Endothelial cell of umbilical vein (primary cell): ENCODE results near the gene CCDC12. TPM values are rescaled to one million over a fixed set of nuclear protein-coding genes. Genes with fewer than 3 reads are reported as not detected.

Experiments used
- BruUV-seq: library from RNA; stranded (reverse); fragments of 400-500 nt; replicated peaks from 2 replicates; lab custom pipeline; 2021; lab: Mats Ljungman, UMichigan
- CTCF ChIA-PET: fragments of 300-600, 350-600 bp; sonication (Branson Sonifier 250); formaldehyde crosslinking; loops from one replicate; lab custom pipeline; 2021; ENCODE audit warnings: antibody characterized with exemption, inconsistent platforms; lab: Charles Lee
- POLR2A ChIA-PET: fragments of 300-600, 350-600 bp; sonication (Branson Sonifier 250); formaldehyde crosslinking; loops from one replicate; lab custom pipeline; 2021; ENCODE audit warnings: antibody characterized with exemption, inconsistent platforms; lab: Charles Lee
- DNase-seq: peaks from one replicate; pipeline ENCODE4 v3.0.0-alpha.2; 2011; ENCODE audit warnings: low read depth, low spot score
- FAIRE-seq: peaks from 2 replicates; lab custom pipeline; 2011; peaks lifted over from hg19 to GRCh38; lab: Jason Lieb, UNC
- H2AFZ ChIP-seq: 2 replicates; pipeline ENCODE4 v1.6.0; 2012; ENCODE audit warnings: low read depth, low read length, control low read depth, inconsistent platforms
- H3K27ac ChIP-seq: 2 replicates; pipeline ENCODE4 v1.5.1; 2011; ENCODE audit warnings: low read depth, mild to moderate bottlenecking, control low read depth, low read length, moderate library complexity; ENCODE audit not compliant: insufficient read depth
- H3K27me3 ChIP-seq, 2 experiments: 2 replicates each; pipeline versions ENCODE4 v1.6.0 to v1.6.1; 2011; ENCODE audit warnings: low read length in 2 of 2, mixed read lengths in 1 of 2; ENCODE audit not compliant: control insufficient read depth in 2 of 2, insufficient read depth in 2 of 2
- H3K36me3 ChIP-seq, 2 experiments: 2 replicates in 1 of 2; 3 replicates in 1 of 2; pipeline ENCODE4 v1.5.1; 2011; ENCODE audit warnings: low read length in 2 of 2, mild to moderate bottlenecking in 1 of 2, moderate library complexity in 1 of 2; ENCODE audit not compliant: control insufficient read depth in 2 of 2, insufficient read depth in 2 of 2; ENCODE audit errors: extremely low read depth in 1 of 2
- H3K4me1 ChIP-seq: 3 replicates; pipeline ENCODE4 v1.5.1; 2011; ENCODE audit warnings: mild to moderate bottlenecking, low read length; ENCODE audit not compliant: control insufficient read depth, insufficient read depth; ENCODE audit errors: extremely low read depth
- H3K4me2 ChIP-seq: 2 replicates; pipeline ENCODE4 v1.6.1; 2011; ENCODE audit warnings: low read length, control low read depth, mixed read lengths; ENCODE audit not compliant: insufficient read depth
- H3K4me3 ChIP-seq, 3 experiments: fragments of 200-600 bp in 1 of 3; sonication (generic), shearing (Covaris generic) in 1 of 3; replicated peaks in 1 of 3; 2 replicates each; pipeline ENCODE4 v1.5.1; 2011 to 2016; ENCODE audit warnings: control low read depth in 3 of 3, low read length in 3 of 3, mild to moderate bottlenecking in 2 of 3, inconsistent platforms in 1 of 3, low read depth in 1 of 3, moderate library complexity in 1 of 3; ENCODE audit not compliant: insufficient read depth in 1 of 3
- H3K79me2 ChIP-seq: 2 replicates; pipeline ENCODE4 v1.6.0; 2012; ENCODE audit warnings: low read length, inconsistent platforms; ENCODE audit not compliant: control insufficient read depth, insufficient read depth
- H3K9ac ChIP-seq: replicated peaks from 2 replicates; pipeline ENCODE3; 2011; ENCODE audit warnings: low read length, control low read depth; ENCODE audit not compliant: insufficient read depth; ENCODE audit errors: extremely low read depth
- H3K9me1 ChIP-seq: replicated peaks from 3 replicates; pipeline ENCODE4 v1.6.0; 2011; ENCODE audit warnings: mild to moderate bottlenecking, low read length; ENCODE audit not compliant: control insufficient read depth, insufficient read depth; ENCODE audit errors: extremely low read depth
- H3K9me3 ChIP-seq: replicated peaks from 2 replicates; pipeline ENCODE4 v1.5.1; 2012; ENCODE audit warnings: low read length, inconsistent platforms; ENCODE audit not compliant: control insufficient read depth, insufficient read depth
- H4K20me1 ChIP-seq: replicated peaks from 2 replicates; pipeline ENCODE3; 2011; ENCODE audit warnings: mild to moderate bottlenecking, low read length; ENCODE audit not compliant: control insufficient read depth, insufficient read depth; ENCODE audit errors: extremely low read depth
- CTCF ChIP-seq, 2 donors: IDR thresholded peaks; 1 replicate in 1 of 2; 2 replicates in 1 of 2; pipeline ENCODE4 v1.5.1; 2011; ENCODE audit warnings: low read length in 2 of 2, mild to moderate bottlenecking in 2 of 2, moderate library complexity in 2 of 2, control low read depth in 1 of 2, inconsistent platforms in 1 of 2, low read depth in 1 of 2; ENCODE audit not compliant: insufficient read depth in 1 of 2; ENCODE audit errors: extremely low read depth in 1 of 2
- EZH2 ChIP-seq: IDR thresholded peaks from 2 replicates; pipeline ENCODE4 v1.6.1; 2012; ENCODE audit warnings: borderline replicate concordance, low read depth, mild to moderate bottlenecking, moderate library complexity, low read length, inconsistent platforms; ENCODE audit not compliant: severe bottlenecking
- FOS ChIP-seq: IDR thresholded peaks from 2 replicates; pipeline ENCODE4 v1.6.1; 2011; ENCODE audit warnings: mild to moderate bottlenecking, low read length, moderate library complexity, borderline replicate concordance; ENCODE audit not compliant: insufficient read depth
- GATA2 ChIP-seq: IDR thresholded peaks from 2 replicates; pipeline ENCODE4 v1.7.0; 2011; ENCODE audit warnings: low read depth, mild to moderate bottlenecking, moderate library complexity, mixed read lengths, low read length; ENCODE audit not compliant: insufficient read length, insufficient read depth
- JUN ChIP-seq: IDR thresholded peaks from 2 replicates; pipeline ENCODE4 v1.6.1; 2011; ENCODE audit warnings: borderline replicate concordance, low read depth; ENCODE audit not compliant: insufficient read length, insufficient read depth
- MAX ChIP-seq: IDR thresholded peaks from 2 replicates; pipeline ENCODE4 v1.6.1; 2011; ENCODE audit not compliant: insufficient read depth, insufficient read length
- MYC ChIP-seq: IDR thresholded peaks from one replicate; pipeline ENCODE4 v1.6.1; 2011; ENCODE audit warnings: mild to moderate bottlenecking, low read depth, low read length
- POLR2A ChIP-seq: IDR thresholded peaks from 2 replicates; pipeline ENCODE4 v1.6.1; 2012; ENCODE audit warnings: low read depth, mild to moderate bottlenecking, control low read depth, low read length
- POLR2AphosphoS5 ChIP-seq: IDR thresholded peaks from 2 replicates; pipeline ENCODE4 v1.6.1; 2012; ENCODE audit warnings: low read depth, mild to moderate bottlenecking, control low read depth, low read length, moderate library complexity; ENCODE audit not compliant: insufficient read depth
- dilution Hi-C: fragments of 300-500 bp; cut with MboI; formaldehyde crosslinking; loops from one replicate; pipeline ENCODE4 v1.15.0; 2019; ENCODE audit warnings: low sequenced_read_pairs; ENCODE audit not compliant: extremely low pct_ligation_motif_present
- intact Hi-C: fragments of 100-400 bp; cut with micrococcal nuclease; formaldehyde crosslinking; loops from one replicate; pipeline ENCODE4 v1.10.0; 2022
- polyA plus RNA-seq, 4 experiments: library from polyadenylated mRNA; depleted of rRNA in 3 of 4; stranded (reverse) in 3 of 4; unstranded in 1 of 4; fragments of >200 nt; gene quantifications; 2 replicates each; pipeline versions ENCODE4 v1.2.1 to v1.2.3, GENCODE V29; 2011 to 2012; ENCODE audit warnings: missing spikeins in 1 of 4
- total RNA-seq: library from RNA; stranded (reverse); gene quantifications from 2 replicates; pipeline ENCODE4 v1.2.3, GENCODE V29; 2021

CCDC12 gene
- total and polyA plus RNA-seq, 2 donors (not counting 3 experiments of a cell fraction or from before 2014, with no cell fraction given) = 35.1 to 50.5 TPM

GRCh38 chr3:47006145-47006651, 29.7 kb upstream of the CCDC12 start:
- H3K4me1 ChIP-seq = peaks cover 6% of the 10 kb centered on the region
- H3K36me3 ChIP-seq = peaks cover 1 to 41% of the 10 kb centered on the region in 2 experiments
- H3K27ac ChIP-seq = no peak overlapping the region
- POLR2A ChIA-PET = interaction anchor here (0.6 kb wide), 1 partner anchor 29 kb away, joined by 4 read pairs; no protein-coding TSS in a partner anchor
- H3K27me3 ChIP-seq = no peaks in the 10 kb centered on the region
- TF ChIP-seq MYC = no peak
- TF ChIP-seq MAX = no peak
- no peak for TF ChIP-seq POLR2AphosphoS5
- TF ChIP-seq GATA2 = no peak
- no peak for TF ChIP-seq JUN
- no peak for TF ChIP-seq POLR2A
- TF ChIP-seq FOS = no peak
- no peak for TF ChIP-seq EZH2
- no peak for TF ChIP-seq CTCF (IDR thresholded peaks at IDR 0.05; ENCODE audit: extremely low read depth in 1 of 2, insufficient read depth in 1 of 2, low read depth in 1 of 2, low read length in 2 of 2)
- no peaks in the 10 kb centered on the region for H4K20me1 ChIP-seq
- no TSS peak for BruUV-seq
- DNase-seq (no peak), FAIRE-seq (no peak)
- CTCF ChIA-PET = interaction anchor here (1.1 kb wide), 1 partner anchor 9 kb away, joined by 3 read pairs; no protein-coding TSS in a partner anchor
- H3K4me3 ChIP-seq = no peak overlapping the region
- H3K9me3 ChIP-seq = no peaks in the 10 kb centered on the region
- H3K4me2 ChIP-seq = no peak overlapping the region
- H3K9ac ChIP-seq = no peak overlapping the region
- no peak overlapping the region for H2AFZ ChIP-seq
- dilution Hi-C loops = no loop called here
- H3K79me2 ChIP-seq = no peaks in the 10 kb centered on the region
- intact Hi-C loops = no loop called here
- H3K9me1 ChIP-seq = no peaks in the 10 kb centered on the region
